Measurements from ENCODE around the gene GBA2.

Gene GBA2

DNA sequence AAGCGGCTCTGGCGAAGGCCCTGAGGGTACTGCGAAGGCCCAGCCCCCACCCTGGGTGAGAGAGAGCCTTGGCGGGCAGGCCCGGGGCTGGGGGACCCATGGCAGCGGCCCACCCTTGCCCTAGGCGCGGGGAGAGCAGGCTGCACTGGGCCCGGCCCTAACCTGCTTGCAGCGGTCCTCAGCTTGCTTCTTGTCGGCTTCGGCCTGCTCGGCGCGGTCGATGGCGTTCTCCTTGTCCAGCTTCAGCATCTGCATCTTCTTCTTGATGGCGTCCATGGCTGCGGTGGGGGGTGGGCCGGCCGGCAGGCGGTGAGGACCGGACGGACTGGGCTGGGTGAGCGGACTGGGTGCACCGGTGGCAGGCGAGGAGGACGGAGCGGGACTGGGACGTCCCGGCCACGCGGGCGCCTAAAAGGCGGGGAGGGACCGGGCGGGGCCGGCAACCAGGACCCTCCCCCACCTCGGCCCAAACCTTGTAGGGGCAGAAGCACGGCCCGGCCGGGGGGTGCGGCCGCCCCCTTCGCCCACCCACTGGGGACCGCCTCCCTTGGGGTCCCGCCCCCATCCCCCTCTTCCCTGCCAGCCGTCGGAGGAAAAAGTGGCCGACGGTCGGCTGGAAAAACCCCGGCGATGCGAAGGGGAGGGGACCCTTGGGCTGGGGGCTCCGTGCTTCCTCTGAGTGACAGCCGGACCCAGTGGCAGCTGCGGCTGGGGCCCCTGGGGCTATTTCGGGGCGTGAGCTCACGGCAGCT, 59.3 kb downstream of the GBA2 start, which contains the start of gene TPM2:
Gene TPM2 (minus strand): TSS at position 384 of the 752 bp plus-strand sequence. CDS start 108 bp downstream, at position 276.
- no peak for DNase-seq

DNA sequence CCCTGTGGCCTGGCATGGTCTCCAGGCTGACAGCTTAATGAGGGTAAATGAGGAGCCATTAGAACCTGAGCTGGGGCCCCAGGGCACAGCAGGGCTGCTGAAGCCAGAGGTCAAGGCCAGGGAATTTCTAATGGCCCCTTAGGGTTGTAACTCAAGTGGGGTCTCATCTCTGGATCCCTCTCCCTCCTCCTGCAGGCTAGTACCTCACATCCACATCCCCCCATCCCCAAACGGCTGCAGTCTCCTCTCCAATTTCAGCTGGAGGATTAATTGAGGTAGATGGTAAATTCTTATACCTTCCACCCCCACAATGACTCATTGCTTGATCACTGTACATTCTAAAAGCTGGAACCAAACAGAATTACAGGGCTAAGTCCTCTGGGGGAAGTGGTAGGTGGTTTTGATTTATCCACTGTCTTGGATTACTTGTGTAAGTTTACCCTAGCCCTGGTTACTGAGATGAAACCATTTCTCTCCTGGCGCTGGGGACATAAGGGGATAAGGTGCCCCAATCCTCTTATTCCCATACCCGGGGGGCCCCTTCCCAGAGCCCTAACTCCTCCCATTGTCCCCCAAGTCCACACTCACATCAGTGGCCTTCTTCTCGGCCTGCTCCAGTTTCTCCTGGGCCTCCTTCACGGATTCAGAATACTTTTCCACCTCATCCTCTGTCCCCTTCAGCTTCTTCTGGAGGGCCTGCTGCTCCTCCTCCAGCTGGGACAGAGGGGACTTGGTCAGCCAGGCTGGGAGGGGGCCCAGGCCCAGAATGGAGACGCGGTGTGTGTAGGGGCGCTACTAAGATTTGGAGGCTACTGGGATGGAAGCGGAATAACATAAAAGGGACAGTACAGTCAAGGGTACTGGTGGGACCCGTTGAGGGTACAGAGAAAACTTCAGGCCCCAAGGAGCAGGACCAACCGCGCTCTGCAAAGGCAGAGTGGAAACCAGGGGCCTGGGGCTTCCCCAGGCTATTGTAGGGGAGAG, 60.2 kb downstream of the GBA2 start:
- no peak for DNase-seq

DNA sequence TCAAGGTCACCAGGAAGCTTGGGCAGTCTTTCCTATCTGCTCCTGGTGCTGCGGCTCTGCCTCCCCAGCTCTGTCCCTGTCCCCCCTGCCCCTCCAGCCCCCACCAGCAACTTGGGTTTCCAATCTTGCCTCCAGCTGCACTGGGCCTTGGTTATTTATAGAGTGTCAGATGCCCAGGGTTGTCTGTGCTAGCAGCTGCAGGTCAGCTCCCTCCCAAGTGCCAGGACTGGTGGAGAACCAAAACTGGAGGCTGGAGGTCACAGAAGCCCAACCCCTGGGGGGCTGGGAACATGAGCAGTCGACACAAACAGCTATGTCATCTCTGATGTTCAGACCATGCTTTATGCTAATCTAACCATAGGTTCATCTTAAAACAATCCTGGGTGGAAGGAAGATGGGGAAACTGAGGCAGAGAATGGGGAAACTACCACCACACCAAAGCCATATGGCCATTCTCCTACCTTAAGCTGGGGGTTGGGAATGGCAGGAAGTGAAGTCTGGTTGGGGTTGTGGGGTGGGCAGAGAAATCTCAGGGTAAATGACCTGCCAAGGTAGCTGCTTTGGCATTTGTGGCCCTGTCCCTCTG, 61.0 kb downstream of the GBA2 start:
- DNase-seq: no peak

DNA sequence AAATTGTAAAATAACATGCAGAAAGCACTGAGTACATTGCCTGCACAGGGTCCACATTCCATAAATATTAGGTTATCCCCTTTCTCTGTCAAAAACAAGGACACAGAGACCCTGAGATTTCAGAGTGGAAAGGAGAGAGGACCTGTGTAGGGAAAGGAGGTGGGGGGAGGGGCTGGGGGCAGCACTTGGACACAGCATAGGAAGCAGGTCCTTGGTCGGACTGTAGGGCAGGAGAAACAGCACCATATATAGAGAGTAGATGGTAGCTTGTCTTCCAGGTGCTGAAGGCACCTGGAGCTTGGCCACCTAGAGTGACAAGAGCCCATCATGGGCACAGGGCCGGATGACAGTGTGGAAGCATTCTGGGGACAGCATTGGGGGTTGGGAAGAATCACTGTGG, 61.7 kb downstream of the GBA2 start:
- no peak for DNase-seq

Data from NCI-H187 (cell line).